Brain microvascular endothelial cell (primary cell): ENCODE results near the gene CCDC18.
A peak's percentile ranks its signal among the peaks of the same experiment; 100 is the strongest.

Experiments
- DNase-seq: peaks from one replicate; pipeline ENCODE4 v3.0.0-alpha.2; 2020
- H3K27ac ChIP-seq: fragments of 250-450 bp; sonication (Bioruptor Pico); 2 replicates; pipeline ENCODE4 v1.5.1; 2020; ENCODE audit warnings: mild to moderate bottlenecking, moderate library complexity
- H3K27me3 ChIP-seq: fragments of 250-450 bp; sonication (Bioruptor Pico); replicated peaks from 2 replicates; pipeline ENCODE4 v1.5.1; 2020; ENCODE audit warnings: mild to moderate bottlenecking
- H3K36me3 ChIP-seq: fragments of 250-450 bp; sonication (Bioruptor Pico); replicated peaks from 2 replicates; pipeline ENCODE4 v1.5.1; 2020; ENCODE audit warnings: mild to moderate bottlenecking
- H3K4me3 ChIP-seq: 2 replicates; pipeline ENCODE4 v1.5.1; 2011; ENCODE audit warnings: low read depth, mild to moderate bottlenecking, control low read depth, low read length, moderate library complexity
- CTCF ChIP-seq: IDR thresholded peaks from 2 replicates; pipeline ENCODE4 v1.5.1; 2011; ENCODE audit warnings: low read depth, mild to moderate bottlenecking, moderate library complexity, low read length, control low read depth, inconsistent platforms; ENCODE audit errors: missing control alignments
- in situ Hi-C: cut with HindIII; loops from 2 replicates; pipeline ENCODE4 v1.10.0; 2017; ENCODE audit warnings: low sequenced_read_pairs, low pct_ligation_motif_present

Gene CCDC18

GRCh38 chr1:93244298-93245069 is 64.0 kb downstream of the CCDC18 start:
- DNase-seq, result no peak
- Histone ChIP-seq H3K27ac (no peak overlapping the region), H3K36me3 (no peaks in the 10 kb centered on the region)

GRCh38 chr1:93251966-93252365 is 71.4 kb downstream of the CCDC18 start:
- Histone ChIP-seq H3K27me3 (no peaks in the 10 kb centered on the region), H3K36me3 (no peaks in the 10 kb centered on the region), H3K4me3 (no peak overlapping the region), H3K27ac (no peak overlapping the region)
- TF ChIP-seq CTCF, result no peak
- in situ Hi-C loops, result no loop called here
- no peak for DNase-seq

More at GRCh38 chr1:93244298-93245069, 64.0 kb downstream of the CCDC18 start:
- in situ Hi-C loops, result no loop called here
- no peak for TF ChIP-seq CTCF
- Histone ChIP-seq H3K4me3 (no peak overlapping the region), H3K27me3 (no peaks in the 10 kb centered on the region)

GRCh38 chr1:93252598-93252997 is 72.1 kb downstream of the CCDC18 start:
- TF ChIP-seq CTCF, result no peak
- in situ Hi-C loops, result no loop called here

GRCh38 chr1:93253516-93253915 is 73.0 kb downstream of the CCDC18 start:
- no peak for DNase-seq
- Histone ChIP-seq H3K36me3 (no peaks in the 10 kb centered on the region), H3K27me3 (no peaks in the 10 kb centered on the region), H3K4me3 (no peak overlapping the region), H3K27ac (no peak overlapping the region)
- TF ChIP-seq CTCF, result no peak
- in situ Hi-C loops, result no loop called here

More at GRCh38 chr1:93252598-93252997, 72.1 kb downstream of the CCDC18 start:
- no peaks in the 10 kb centered on the region for H3K27me3 ChIP-seq
- H3K27ac ChIP-seq, result no peak overlapping the region
- no peak overlapping the region for H3K4me3 ChIP-seq
- no peak for DNase-seq
- H3K36me3 ChIP-seq, result no peaks in the 10 kb centered on the region

- in situ Hi-C loops, result no loop called here
Observed at GRCh38 chr1:93255222-93256079, 74.9 kb downstream of the CCDC18 start.

More at GRCh38 chr1:93255222-93256079, 74.9 kb downstream of the CCDC18 start:
- TF ChIP-seq CTCF, result no peak
- H3K27ac ChIP-seq, result peak overlapping the region; percentile 26
- peak; percentile 68 for DNase-seq
- no peaks in the 10 kb centered on the region for H3K27me3 ChIP-seq
- no peak overlapping the region for H3K4me3 ChIP-seq
- H3K36me3 ChIP-seq, result no peaks in the 10 kb centered on the region
